WERI-Rb-1 (cell line): Measurements from ENCODE around the gene SKI.

Source experiments
- DNase-seq: peaks from one replicate; pipeline ENCODE4 v3.0.0-alpha.2; 2020
- H3K27ac ChIP-seq: fragments of 250-450 bp; sonication (Bioruptor Pico); 2 replicates; pipeline ENCODE4 v1.5.1; 2020; ENCODE audit warnings: mild to moderate bottlenecking, moderate library complexity
- H3K27me3 ChIP-seq: fragments of 250-450 bp; sonication (Bioruptor Pico); 2 replicates; pipeline ENCODE4 v1.5.1; 2021; ENCODE audit warnings: mild to moderate bottlenecking, low read depth, moderate library complexity; ENCODE audit not compliant: insufficient read depth, severe bottlenecking
- H3K36me3 ChIP-seq: fragments of 250-450 bp; sonication (Bioruptor Pico); 2 replicates; pipeline ENCODE4 v1.5.1; 2020; ENCODE audit warnings: mild to moderate bottlenecking, moderate library complexity
- H3K4me3 ChIP-seq: 2 replicates; pipeline ENCODE4 v1.5.1; 2011; ENCODE audit warnings: low read depth, mild to moderate bottlenecking, control low read depth, low read length
- H3K9me3 ChIP-seq: fragments of 250-450 bp; sonication (Bioruptor Pico); 2 replicates; pipeline ENCODE4 v1.5.1; 2021; ENCODE audit warnings: mild to moderate bottlenecking, moderate library complexity; ENCODE audit not compliant: severe bottlenecking
- CTCF ChIP-seq: IDR thresholded peaks from 2 replicates; pipeline ENCODE4 v1.5.1; 2011; ENCODE audit warnings: low read depth, mild to moderate bottlenecking, control low read depth, inconsistent platforms, low read length

The SKI gene

GRCh38 chr1:2224170-2224584 is 3.9 kb upstream of the SKI start:
- no peak overlapping the region for H3K4me3 ChIP-seq
- H3K27ac ChIP-seq: no peak overlapping the region
- no peaks in the 10 kb centered on the region for H3K27me3 ChIP-seq
- TF ChIP-seq CTCF: no peak
- no peaks in the 10 kb centered on the region for H3K36me3 ChIP-seq
- DNase-seq: no peak
- no peaks in the 10 kb centered on the region for H3K9me3 ChIP-seq

- Histone ChIP-seq H3K4me3 (no peak overlapping the region), H3K36me3 (peaks cover 5% of the 10 kb centered on the region), H3K27ac (no peak overlapping the region), H3K9me3 (no peaks in the 10 kb centered on the region), H3K27me3 (no peaks in the 10 kb centered on the region)
- TF ChIP-seq CTCF: no peak
- DNase-seq: no peak
Observed at GRCh38 chr1:2224631-2225428, 3.3 kb upstream of the SKI start.

GRCh38 chr1:2226525-2227345 is 1.4 kb upstream of the SKI start:
- H3K36me3 ChIP-seq: peaks cover 22% of the 10 kb centered on the region
- no peaks in the 10 kb centered on the region for H3K27me3 ChIP-seq
- no peak for DNase-seq
- H3K9me3 ChIP-seq: no peaks in the 10 kb centered on the region
- peak overlapping the region; percentile 97 for H3K27ac ChIP-seq
- peak overlapping the region; percentile 75 for H3K4me3 ChIP-seq
- TF ChIP-seq CTCF: no peak

GRCh38 chr1:2227346-2228156 is 568 bp upstream of the SKI start:
- peaks cover 30% of the 10 kb centered on the region for H3K36me3 ChIP-seq
- 0 out of 2 replicates have a peak, but pooled peaks have one; percentile 2 for TF ChIP-seq CTCF
- peak overlapping the region; percentile 75 for H3K4me3 ChIP-seq
- peak overlapping the region; percentile 97 for H3K27ac ChIP-seq
- no peaks in the 10 kb centered on the region for H3K27me3 ChIP-seq
- DNase-seq: peak; percentile 94
- H3K9me3 ChIP-seq: no peaks in the 10 kb centered on the region

GRCh38 chr1:2228694-2229036 is 546 bp downstream of the SKI start:
- H3K4me3 ChIP-seq: peak overlapping the region; percentile 63
- no peaks in the 10 kb centered on the region for H3K27me3 ChIP-seq
- TF ChIP-seq CTCF: no peak
- DNase-seq: no peak
- H3K36me3 ChIP-seq: peaks cover 32% of the 10 kb centered on the region
- no peaks in the 10 kb centered on the region for H3K9me3 ChIP-seq
- peak overlapping the region; percentile 32 for H3K27ac ChIP-seq
